ENCODE results near the gene NMUR1.
A peak's percentile ranks its signal among the peaks of the same experiment; 100 is the strongest.

NMUR1 gene

GRCh38 chr2:231525248-231526163 is 4.7 kb downstream of the NMUR1 start:
- DNase-seq, result no peak

GRCh38 chr2:231524477-231525247 is 5.6 kb downstream of the NMUR1 start:
- DNase-seq, result no peak

GRCh38 chr2:231523451-231524285 is 6.6 kb downstream of the NMUR1 start:
- no peak for DNase-seq

GRCh38 chr2:231522418-231523180 is 7.6 kb downstream of the NMUR1 start:
- no peak for DNase-seq

GRCh38 chr2:231521443-231521842 is 8.8 kb downstream of the NMUR1 start:
- peak; percentile 21 to 28 for DNase-seq

- no peak for DNase-seq
These were observed 10.2 kb downstream of the NMUR1 start for GRCh38 chr2:231519975-231520555.

GRCh38 chr2:231518771-231519170 is 11.5 kb downstream of the NMUR1 start:
- no peak for DNase-seq

GRCh38 chr2:231515603-231516002 is 14.6 kb downstream of the NMUR1 start:
- DNase-seq, result no peak

GRCh38 chr2:231514951-231515297 is 15.3 kb downstream of the NMUR1 start:
- no peak for DNase-seq

GRCh38 chr2:231514225-231514950 is 15.9 kb downstream of the NMUR1 start:
- DNase-seq, result peak; percentile 94 to 97

GRCh38 chr2:231513746-231514224 is 16.5 kb downstream of the NMUR1 start:
- no peak for DNase-seq

GRCh38 chr2:231512222-231512621 is 18.0 kb downstream of the NMUR1 start:
- DNase-seq, result no peak

GRCh38 chr2:231503766-231504165 is 26.5 kb downstream of the NMUR1 start:
- DNase-seq, result no peak

GRCh38 chr2:231502596-231502995 is 27.6 kb downstream of the NMUR1 start:
- DNase-seq, result no peak

GRCh38 chr2:231497651-231498050 is 32.6 kb downstream of the NMUR1 start:
- DNase-seq, result no peak

- no peak for DNase-seq
These were observed 35.6 kb downstream of the NMUR1 start for GRCh38 chr2:231494669-231495068.

GRCh38 chr2:231490801-231491200 is 39.4 kb downstream of the NMUR1 start:
- DNase-seq, result no peak

- DNase-seq, result no peak
These were observed 40.3 kb downstream of the NMUR1 start for GRCh38 chr2:231489990-231490389.

GRCh38 chr2:231488331-231488730 is 41.9 kb downstream of the NMUR1 start:
- no peak for DNase-seq

GRCh38 chr2:231486851-231487596 is 43.2 kb downstream of the NMUR1 start:
- DNase-seq, result no peak
